ENCODE measurements around the gene GIMAP4.
"Not testable (repeated sequence)": the region's sequence is repeated elsewhere in the genome, so short reads cannot be mapped to it uniquely, and the experiment has no call there.

Gene GIMAP4

DNA sequence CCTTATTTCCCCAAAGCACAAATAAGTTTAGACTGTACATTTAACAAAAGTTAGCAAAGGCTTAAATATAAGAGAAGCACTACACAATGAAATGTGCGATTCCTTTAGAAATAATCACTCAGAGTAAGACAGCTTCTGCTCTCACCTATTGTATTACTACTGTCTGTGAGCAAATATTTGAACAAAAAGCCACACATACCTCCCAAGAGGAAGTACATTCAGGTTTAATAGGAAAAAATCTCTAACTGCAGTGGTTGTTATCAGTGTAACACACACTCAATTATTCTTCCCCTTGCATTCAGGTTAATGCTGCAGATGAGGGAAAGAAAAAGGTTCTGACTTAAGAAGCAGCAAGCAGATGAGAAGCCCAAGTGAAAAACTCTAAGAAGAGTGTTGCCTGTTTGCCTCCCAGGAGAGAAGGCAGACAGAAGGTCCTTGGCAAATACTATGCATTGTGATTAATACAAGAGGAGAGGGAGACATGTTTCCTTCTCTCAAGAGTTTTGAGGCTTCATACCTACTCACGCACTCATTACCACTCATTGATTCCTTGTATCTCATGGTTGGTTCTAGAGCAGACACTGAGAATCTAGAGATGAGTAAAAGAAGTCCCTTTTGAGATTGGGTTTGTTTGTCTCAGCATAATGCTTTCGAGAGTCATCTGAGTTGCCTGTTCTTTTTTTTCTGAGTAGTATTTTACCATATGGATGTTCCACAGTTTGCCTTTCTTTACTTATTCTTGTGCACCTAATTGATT lies 13.6 kb downstream of the GIMAP4 start:
- DNase-seq = no peak

DNA sequence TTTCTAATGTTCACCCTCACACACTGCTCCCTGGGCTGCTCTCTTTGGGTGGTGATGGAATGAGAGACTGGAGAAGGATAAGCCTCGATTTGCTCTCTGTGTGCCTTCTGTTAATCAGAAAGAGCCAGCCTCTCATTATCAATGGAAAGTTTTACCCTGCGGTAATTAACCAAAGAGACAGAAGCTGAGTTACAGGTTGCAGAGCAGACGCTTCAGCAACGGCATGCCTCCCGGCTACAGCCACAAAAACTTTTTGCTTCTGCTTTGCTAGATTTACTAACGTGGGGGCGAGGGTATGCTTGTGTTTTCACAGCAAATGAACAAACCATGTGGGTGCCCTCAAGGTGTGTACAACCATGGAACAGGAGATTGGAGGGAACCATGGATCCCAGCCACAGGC lies 18.0 kb downstream of the GIMAP4 start:
- DNase-seq = no peak

DNA sequence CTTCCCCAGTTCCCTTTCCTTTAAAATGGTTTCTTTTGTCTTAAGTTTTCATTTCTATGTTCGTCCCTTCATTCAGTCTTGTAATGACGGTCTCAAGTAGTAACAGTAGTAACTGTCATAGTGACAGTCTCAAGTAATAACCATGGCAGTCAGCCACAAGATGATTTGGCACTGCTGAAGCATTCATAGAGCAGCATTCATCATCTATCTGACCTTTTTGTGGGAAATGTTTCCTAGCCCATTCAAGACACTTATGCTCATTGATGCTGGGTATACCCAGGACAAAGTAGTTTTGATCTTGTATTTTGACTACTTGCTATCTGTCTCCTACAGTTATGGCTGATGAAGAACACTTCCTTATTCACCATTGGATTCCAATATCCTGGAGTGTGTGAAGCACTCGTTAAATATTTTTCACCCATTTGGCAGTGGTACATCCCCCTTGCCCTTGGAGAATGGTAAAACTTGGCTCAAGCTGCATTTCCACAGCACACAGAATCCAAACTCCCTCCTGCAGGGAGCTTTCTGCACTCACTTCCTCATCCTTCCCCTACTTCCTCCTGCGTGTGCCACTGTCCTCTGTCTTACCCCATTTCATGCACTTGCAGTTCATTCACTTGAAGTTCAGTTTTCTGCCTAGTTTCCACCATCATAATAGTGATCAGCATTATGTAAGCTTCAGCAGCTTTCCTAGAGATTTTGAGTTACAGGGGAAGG lies 19.0 kb downstream of the GIMAP4 start:
- DNase-seq = no peak

DNA sequence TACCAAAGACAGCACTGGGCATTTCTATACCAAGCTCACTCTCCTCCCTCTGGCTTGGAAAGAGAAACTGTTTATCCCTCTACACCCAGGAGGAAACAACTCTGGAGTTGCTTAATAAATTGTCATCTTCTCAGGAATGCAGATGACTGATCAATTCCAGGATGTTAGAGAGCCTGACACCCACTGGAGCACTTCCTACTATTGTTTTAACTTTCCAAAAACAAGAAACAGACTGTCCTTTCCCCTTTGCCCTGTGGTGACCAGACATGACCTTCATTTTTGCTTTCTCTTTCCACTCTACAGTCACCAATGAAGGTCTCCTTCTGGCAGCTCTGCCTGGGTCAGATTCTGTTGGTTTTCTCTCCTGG lies 19.6 kb downstream of the GIMAP4 start:
- DNase-seq = no peak

DNA sequence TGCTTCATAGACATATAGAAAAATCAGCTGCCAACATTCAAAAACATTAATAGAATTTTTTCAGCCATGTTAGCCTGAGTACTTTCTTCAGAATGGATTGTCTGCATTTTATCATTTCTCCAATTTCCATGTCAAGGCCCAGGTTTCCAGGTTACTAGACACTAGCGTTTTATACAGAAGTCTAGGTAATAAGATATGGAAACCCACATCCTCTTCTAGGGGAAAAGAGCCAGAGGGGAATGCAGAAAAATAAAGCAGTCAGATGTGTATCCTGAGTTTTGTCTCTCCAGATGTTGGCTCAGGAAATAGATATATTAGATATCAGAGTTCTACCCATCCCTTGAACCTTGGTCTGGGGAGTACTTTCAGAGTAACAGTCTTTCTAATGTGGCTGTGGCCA lies 20.4 kb downstream of the GIMAP4 start:
- no peak for DNase-seq

DNA sequence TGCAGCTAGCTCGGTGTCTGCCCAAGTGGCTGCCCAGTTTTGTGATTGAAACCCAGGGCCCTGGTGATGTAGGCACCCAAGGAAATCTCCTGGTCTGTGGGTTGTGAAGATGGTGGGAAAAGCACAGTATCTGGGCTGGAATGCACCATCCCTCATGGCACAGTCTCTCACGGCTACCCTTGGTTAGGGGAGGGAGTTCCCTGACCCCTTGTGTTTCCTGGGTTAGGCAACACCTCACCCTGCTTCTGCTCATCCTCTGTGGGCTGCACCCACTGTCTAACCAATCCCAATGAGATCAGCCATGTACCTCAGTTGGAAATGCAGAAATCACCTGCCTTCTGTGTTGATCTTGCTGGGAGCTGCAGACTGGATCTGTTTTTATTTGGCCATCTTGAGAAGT lies 27.6 kb downstream of the GIMAP4 start:
- no peak for DNase-seq

DNA sequence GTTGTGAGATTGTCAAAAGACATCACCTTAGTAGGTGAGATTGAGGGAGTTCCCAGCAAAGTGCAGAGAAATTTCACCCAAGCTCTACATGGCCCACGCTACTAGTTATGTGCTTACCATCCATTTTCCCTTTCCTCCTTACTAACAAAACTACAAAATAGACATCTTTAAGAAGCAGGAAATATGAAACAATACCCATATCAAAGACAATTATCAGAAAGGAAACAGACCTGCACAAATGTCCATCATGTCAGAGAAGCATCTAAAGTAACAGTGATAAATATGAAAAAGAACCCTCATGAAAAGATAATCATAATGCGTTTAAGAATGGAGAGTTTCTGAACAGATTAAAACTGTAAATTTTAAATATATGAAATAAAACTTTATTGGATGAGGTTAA lies 28.2 kb downstream of the GIMAP4 start:
- DNase-seq = no peak

DNA sequence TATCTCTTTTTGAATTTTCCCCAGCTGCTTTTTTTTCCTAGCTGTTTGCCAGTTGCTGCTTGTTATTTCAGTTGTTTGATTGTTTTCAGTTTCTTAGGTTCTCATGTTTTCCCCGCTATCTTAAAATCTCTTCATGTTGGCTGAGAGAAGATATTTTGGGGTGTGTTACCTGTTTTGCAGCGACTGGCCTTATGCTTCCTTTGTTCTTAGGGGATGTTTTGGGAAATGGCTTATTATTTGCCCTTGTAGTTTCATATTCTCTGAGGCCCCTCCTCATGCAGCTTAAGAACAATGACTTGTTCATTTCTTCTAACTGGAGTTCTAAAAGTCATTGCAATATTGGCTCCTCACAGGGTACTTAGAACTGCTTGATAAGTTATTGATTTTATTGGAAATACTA lies 36.4 kb downstream of the GIMAP4 start:
- not testable (repeated sequence) for DNase-seq

DNA sequence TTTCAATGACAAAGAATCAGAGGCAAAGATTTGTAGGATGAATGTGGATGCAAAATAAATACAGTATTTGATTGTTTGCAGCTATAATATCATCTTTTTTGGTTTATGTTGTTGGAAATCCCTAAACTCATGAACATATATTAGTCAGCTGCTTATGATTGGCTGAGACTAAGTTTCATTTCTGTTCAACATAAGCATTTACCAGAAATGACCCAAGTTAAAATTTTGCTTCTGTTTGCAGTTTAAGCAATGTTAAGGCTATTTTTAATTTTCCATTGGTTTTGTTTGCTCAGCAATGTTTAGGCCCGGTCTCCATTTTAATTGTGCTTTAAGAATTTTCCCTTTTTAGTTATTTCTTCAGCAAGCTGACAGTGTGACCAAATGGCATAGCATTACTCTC lies 43.0 kb downstream of the GIMAP4 start:
- no peak for DNase-seq

DNA sequence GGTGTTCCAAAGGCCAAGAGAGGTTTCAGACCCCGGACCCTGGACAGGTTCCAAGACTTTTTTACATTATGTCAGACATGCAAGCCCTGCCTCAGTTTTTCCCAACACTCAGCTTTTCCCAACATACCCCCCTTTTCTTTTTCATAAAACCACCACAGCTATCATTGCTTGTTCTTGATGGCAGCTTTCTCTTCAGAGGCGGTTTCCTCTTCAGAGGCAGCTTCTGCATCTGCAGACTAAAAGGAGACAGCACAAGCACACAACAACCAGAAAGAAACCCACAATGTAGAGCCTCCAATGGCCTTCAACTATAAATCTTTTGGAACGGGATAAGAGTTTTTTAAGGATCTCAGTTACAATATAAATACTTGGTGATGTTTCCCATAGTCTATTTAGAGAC lies 45.7 kb downstream of the GIMAP4 start:
- no peak for DNase-seq

DNA sequence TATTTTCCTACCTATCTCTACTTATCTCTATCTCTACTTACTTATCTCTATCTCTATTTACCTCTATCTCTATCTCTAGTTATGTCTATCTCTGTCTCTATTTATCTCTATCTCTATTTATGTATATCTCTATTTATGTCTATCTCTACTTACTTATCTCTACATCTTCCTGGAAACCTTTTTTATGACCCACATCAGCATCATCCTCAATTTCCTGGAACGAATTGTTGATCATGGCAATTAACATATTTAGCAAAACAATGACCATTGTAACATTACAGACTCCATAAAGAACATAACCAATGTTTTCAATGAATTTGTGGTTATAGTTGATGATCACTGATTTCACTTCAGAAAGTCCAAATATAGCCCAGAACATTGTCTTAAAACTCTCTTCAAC lies 46.7 kb downstream of the GIMAP4 start:
- DNase-seq = no peak

DNA sequence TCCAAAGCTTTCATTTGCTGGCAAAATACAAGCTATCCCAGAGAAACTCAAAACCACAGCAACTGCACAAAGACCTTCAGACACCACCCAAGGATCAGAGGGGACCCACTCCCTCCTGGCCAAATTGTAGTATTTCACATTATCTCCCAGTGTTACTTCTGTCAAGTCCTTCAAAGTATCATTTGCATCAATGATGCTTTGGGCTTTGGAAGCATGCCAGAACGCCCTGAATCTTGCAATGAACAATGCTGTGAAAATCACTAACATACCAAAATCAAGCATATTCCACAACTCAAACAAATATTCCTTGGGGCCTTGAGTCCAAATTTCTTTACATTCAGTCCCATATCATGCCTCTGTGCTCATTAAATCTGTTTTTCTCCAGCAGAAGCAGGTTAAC lies 47.2 kb downstream of the GIMAP4 start:
- DNase-seq = not testable (repeated sequence)

DNA sequence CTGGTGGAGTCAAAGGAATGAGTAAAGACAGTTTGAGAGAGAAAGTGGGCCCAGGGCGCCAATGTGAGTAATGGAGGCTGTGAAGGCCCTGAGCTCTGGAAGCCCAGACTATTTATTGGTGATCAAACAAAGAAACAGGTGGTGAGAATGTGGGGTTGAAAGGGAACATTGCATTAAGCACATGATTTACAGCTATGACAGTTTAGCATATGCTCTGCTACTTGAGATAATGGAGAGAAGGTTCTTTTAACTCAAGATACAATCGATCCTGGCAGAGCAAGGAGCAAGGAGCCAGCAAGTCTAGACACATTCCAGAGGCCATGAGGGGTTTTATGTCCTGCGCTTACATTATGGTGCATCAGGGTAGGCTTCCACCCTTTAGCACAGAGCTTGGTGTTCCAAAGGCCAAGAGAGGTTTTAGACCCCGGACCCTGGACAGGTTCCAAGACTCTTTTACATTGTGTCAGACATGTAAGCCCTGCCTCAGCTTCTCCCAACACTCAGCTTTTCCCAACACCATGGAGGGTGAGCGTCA lies 48.1 kb downstream of the GIMAP4 start:
- not testable (repeated sequence) for DNase-seq

DNA sequence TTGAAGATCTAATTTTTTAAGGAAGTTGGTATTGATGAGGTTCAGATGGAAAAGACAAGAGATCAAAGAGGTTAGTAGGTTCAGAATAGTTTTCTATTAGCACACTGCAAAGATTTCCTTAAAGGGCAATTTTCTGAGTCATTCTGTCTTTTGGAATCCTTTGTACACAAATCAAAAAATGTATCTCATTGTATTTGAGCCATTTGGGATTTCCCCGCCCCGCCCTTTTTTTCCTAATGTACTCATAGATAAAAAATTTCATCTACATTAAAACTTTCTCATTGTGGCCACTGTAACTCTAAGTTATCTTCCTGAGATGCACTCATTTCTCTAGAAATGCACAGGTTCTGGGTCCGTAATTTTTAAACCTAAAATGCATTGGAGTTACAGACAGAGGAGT lies 52.9 kb downstream of the GIMAP4 start:
- DNase-seq = no peak

DNA sequence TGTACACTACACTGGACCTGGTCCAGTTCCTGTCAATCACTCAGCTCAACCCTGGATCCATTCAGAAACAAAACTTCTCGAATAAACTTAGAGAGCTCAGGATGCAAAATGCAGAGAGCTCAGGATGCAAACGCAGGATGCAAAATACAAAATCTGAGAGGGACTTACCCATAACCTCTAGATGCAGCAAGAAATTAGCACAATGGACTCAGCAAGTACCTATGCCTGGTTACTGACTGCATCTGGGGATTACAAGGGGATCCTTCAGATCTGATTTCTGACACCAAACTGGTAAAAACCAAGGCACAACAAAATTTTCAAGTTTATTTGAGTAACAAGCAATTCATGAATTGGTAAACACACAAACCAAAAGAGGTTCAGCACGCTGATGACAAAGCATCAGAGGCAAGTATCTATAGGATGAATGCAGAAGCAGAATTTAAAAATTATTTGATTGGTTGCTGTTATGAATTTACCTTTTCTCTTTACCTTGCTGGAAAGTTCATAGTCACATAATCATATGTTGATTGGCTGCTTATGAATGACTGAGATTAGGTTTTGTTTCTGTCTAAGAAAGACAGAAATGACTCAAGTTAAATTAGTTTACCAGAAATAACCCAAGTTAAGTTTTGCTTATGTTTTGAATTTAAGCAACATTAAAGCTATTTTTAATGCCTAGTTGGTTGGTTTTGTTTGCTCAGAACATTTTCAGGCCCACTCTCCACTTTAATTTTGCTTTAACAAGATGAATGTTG lies 53.6 kb downstream of the GIMAP4 start:
- no peak for DNase-seq

DNA sequence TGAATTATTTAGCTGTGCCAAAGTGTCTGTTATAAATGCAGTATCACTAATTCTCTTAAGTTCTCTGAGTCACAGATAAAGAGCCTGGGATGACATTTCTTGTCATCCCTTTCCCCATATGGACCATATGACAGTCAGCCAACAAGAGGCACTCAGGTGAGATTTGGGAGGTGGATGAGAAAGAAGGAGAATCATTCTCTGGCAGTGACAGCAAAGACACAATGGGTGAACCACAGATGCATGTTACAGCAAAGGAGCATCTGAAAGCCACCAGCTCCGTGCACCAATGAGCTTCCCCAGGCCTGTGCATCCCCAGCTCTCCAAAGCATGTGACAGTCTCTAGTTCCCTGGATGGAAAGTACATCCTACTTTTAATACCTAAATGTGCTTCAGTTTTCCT lies 54.2 kb downstream of the GIMAP4 start:
- no peak for DNase-seq

Measured in SHP77 treated with DMSO at 0.1 percent for 48 hours (cell line).